ENCODE data around the gene MOB1A. TPM values are rescaled to one million over a fixed set of nuclear protein-coding genes. Genes with fewer than 3 reads are reported as not detected.

The MOB1A gene
- total RNA-seq, 2 donors from 2014 or later: 26.7 to 37.9 TPM

DNA sequence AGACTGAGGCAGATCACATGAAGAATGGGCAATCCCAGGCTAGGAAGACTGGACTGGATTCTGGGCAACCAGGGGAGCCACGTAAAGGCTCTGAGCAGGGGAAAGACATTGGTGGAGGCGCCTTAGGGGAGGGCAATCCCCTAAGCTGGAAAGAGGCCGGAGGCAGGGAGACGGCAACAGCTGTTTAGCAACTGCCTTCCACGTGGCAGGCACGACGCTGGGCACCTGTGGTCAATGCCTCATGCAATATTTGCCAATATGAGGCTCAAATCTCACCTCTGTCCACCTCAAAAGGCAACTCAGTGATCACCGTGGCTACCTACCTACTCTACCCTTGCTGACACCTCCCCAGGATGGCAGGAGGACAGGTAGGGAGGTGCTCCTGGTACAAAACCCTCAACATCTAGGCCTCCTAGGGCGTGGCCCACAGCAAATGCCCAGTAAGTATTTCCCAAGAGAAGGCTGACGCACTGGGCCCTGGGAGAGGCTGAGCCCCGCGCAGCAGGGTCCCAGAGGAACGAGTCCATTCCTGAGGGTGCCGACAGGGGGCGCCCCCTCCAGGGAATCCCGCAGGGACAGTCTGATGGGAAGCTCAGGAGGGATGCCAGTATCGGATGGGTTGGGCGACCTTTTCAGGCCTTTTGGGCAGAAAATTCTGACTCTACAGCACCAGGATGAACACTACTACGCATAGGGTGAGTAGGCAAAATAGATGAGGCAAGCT, 39.9 kb downstream of the MOB1A start:
- Histone ChIP-seq H3K4me3 (no peak overlapping the region), H3K27ac (no peak overlapping the region), H3K36me3 (replicated peaks in 1 of 2; ENCODE audit: insufficient read depth in 1 of 2, low read depth in 2 of 2) (peaks cover 0 to 4% of the 10 kb centered on the region in 2 donors), H3K4me1 (no peaks in the 10 kb centered on the region), H3K27me3 (no peaks in the 10 kb centered on the region), H3K9me3 (no peaks in the 10 kb centered on the region)
- ATAC-seq: no peak
- DNase-seq: no peak
- WGBS, 2 donors: 87 to 96% methylated on average over 13 to 18 of the region's 19 CpGs
- TF ChIP-seq, protein P1, sequence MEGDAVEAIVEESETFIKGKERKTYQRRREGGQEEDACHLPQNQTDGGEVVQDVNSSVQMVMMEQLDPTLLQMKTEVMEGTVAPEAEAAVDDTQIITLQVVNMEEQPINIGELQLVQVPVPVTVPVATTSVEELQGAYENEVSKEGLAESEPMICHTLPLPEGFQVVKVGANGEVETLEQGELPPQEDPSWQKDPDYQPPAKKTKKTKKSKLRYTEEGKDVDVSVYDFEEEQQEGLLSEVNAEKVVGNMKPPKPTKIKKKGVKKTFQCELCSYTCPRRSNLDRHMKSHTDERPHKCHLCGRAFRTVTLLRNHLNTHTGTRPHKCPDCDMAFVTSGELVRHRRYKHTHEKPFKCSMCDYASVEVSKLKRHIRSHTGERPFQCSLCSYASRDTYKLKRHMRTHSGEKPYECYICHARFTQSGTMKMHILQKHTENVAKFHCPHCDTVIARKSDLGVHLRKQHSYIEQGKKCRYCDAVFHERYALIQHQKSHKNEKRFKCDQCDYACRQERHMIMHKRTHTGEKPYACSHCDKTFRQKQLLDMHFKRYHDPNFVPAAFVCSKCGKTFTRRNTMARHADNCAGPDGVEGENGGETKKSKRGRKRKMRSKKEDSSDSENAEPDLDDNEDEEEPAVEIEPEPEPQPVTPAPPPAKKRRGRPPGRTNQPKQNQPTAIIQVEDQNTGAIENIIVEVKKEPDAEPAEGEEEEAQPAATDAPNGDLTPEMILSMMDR (IDR thresholded peaks at IDR 0.05): no peak
- no peak for TF ChIP-seq POLR2A (IDR thresholded peaks at IDR 0.05)
- intact Hi-C loops (cut with DNase I): no loop called here

DNA sequence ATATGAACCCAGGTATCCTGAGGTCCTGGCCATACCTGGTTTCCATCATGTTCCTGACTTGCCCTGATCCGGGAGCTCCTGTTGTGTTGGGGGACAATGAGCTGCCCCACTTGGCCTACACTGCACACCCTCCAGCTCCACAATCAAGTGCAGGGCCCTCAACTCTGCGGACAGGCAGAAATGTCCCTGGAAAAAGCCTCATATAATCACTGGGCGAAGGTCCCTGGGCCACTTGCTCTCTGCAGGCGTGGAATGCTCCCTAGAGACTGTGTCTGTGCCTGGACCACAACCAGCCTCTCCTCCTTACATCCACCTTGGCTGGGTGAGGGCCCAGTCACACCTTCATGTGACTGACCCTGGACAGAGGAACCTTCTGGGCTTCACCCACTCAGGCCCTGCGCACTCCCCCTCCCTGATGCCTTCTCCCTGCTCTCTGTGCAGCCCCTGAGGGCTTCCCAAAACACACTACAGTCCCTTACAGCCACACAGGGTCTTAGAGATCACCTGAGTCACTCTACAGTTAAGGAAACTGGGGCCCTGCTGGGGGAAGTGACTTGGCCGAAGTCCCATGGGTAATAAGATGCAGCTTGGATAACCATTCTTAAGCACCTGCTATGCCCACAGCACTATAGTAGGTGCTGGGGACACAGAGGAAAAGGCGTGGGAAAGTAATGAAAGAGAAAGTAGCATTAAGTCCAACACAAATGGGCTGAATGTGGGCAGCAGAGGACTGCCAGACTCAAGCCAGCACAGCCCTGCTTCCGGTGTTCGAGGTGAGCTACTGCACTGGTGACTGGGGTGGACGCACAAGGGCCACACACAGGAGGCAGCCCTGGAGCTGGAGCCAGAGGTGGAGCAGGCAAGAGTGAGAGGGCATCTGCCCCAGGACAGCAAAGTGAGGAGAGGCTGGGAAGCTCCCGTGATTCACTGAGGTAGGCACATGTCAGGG, 40.8 kb downstream of the MOB1A start:
- no peak for ATAC-seq
- intact Hi-C loops (cut with DNase I): no loop called here
- no peak for DNase-seq

DNA sequence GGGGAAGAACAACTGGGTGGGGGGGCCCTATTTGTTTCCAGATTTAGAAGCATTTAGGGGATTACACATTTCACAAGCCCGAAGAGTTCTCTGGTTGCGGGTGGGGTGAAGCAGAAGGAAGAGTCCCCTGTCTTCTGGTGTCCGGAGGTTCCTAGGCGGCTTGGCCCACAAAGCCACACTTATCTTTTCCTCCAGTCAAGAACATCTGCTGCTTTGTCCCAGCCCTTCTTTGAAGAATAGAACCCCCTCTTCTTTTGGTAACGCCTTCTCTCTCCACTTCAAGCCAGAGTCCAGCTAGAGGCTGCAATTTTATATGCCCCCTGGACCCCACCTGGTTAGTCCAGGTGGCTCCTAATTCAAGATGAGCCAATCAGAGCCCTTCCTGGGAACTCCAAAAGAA, 46.8 kb downstream of the MOB1A start:
- intact Hi-C loops (cut with DNase I): no loop called here
- no peak for TF ChIP-seq POLR2A (IDR thresholded peaks at IDR 0.05)
- DNase-seq: no peak
- H3K4me1 ChIP-seq: no peaks in the 10 kb centered on the region
- 80 to 86% methylated on average over 5 of the region's 5 CpGs for WGBS, 2 donors
- H3K36me3 ChIP-seq (replicated peaks in 1 of 2; ENCODE audit: insufficient read depth in 1 of 2, low read depth in 2 of 2): peaks cover 0 to 3% of the 10 kb centered on the region in 2 donors
- no peak overlapping the region for H3K4me3 ChIP-seq
- ATAC-seq: no peak
- peaks cover 0 to 3% of the 10 kb centered on the region in 2 donors for H3K27me3 ChIP-seq
- peaks cover 0 to 4% (median 0%) of the 10 kb centered on the region in 3 donors for H3K9me3 ChIP-seq
- no peak overlapping the region for H3K27ac ChIP-seq

More for the DNA sequence above, 40.8 kb downstream of the MOB1A start:
- no peaks in the 10 kb centered on the region for H3K27me3 ChIP-seq
- no peak overlapping the region for H3K27ac ChIP-seq
- WGBS, 2 donors: 91 to 92% methylated on average over 10 to 11 of the region's 11 CpGs
- H3K4me1 ChIP-seq: no peaks in the 10 kb centered on the region
- TF ChIP-seq, protein P1 (IDR thresholded peaks at IDR 0.05): no peak
- no peak for TF ChIP-seq POLR2A (IDR thresholded peaks at IDR 0.05)
- H3K4me3 ChIP-seq: no peak overlapping the region
- H3K36me3 ChIP-seq (replicated peaks in 1 of 2; ENCODE audit: insufficient read depth in 1 of 2, low read depth in 2 of 2): peaks cover 0 to 4% of the 10 kb centered on the region in 2 donors
- peaks cover 0 to 4% (median 0%) of the 10 kb centered on the region in 3 donors for H3K9me3 ChIP-seq

DNA sequence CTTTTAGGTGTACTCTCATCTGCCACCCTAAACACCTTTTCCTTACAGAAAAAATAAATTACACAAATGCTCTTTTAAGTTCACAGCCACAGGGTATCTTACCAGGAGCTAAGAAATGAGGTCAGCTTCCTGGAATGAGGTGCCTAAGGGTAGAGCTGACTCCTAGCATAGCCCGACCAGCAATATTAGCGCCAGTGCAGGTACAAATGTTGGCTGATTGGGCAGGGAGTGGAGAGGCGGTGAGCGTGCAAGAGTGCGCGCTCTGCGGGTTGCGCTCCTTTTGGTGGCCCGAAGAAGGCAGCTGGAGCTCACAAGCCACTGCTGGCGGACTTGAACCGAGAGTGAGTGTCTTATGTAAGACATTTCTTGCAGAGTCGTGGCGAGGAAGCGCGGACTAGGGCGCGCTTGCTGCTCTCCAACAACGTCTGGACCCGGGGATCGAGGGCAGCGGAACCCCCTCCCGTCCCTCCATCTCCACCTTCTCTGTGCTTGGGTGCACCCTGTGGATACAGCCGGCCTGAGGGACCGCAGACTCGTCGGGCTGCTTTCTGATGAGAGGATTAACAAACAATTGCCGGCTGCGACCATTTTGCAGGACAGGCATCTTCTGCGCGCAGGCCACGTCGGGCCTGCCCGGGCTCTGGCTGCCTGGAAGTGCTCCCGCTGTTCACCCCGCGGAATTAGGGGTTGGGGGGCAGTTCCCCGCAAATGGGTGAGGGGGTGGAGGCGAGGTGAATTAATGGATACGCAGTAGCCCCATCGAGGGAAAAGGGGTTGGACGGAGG, 48.3 kb downstream of the MOB1A start:
- H3K4me1 ChIP-seq: no peaks in the 10 kb centered on the region
- H3K9me3 ChIP-seq: peaks cover 0 to 4% (median 0%) of the 10 kb centered on the region in 3 donors
- 27 to 44% methylated on average over 28 to 40 of the region's 41 CpGs for WGBS, 2 donors
- ATAC-seq (no peak), DNase-seq (no peak)
- peaks cover 0 to 3% of the 10 kb centered on the region in 2 donors for H3K36me3 ChIP-seq (replicated peaks in 1 of 2; ENCODE audit: insufficient read depth in 1 of 2, low read depth in 2 of 2)
- TF ChIP-seq, protein P1 (IDR thresholded peaks at IDR 0.05): no peak
- no peak for TF ChIP-seq POLR2A (IDR thresholded peaks at IDR 0.05)
- H3K27ac ChIP-seq: no peak overlapping the region
- H3K27me3 ChIP-seq: peaks cover 0 to 3% of the 10 kb centered on the region in 2 donors
- intact Hi-C loops (cut with DNase I): no loop called here
- H3K4me3 ChIP-seq: no peak overlapping the region

All from body of pancreas (tissue), 4 donors.